ENCODE data around the gene C1orf174.

- TF ChIP-seq, protein P1, sequence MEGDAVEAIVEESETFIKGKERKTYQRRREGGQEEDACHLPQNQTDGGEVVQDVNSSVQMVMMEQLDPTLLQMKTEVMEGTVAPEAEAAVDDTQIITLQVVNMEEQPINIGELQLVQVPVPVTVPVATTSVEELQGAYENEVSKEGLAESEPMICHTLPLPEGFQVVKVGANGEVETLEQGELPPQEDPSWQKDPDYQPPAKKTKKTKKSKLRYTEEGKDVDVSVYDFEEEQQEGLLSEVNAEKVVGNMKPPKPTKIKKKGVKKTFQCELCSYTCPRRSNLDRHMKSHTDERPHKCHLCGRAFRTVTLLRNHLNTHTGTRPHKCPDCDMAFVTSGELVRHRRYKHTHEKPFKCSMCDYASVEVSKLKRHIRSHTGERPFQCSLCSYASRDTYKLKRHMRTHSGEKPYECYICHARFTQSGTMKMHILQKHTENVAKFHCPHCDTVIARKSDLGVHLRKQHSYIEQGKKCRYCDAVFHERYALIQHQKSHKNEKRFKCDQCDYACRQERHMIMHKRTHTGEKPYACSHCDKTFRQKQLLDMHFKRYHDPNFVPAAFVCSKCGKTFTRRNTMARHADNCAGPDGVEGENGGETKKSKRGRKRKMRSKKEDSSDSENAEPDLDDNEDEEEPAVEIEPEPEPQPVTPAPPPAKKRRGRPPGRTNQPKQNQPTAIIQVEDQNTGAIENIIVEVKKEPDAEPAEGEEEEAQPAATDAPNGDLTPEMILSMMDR (conservative IDR thresholded peaks at IDR 0.05; ENCODE audit: low read depth, low read length): no peak
- no peak for TF ChIP-seq CEBPB (IDR thresholded peaks at IDR 0.05; ENCODE audit: low read depth, low read length)
- TF ChIP-seq CHD1 (IDR thresholded peaks at IDR 0.05; ENCODE audit: low read depth, low read length): no peak
- TF ChIP-seq BHLHE40 (IDR thresholded peaks at IDR 0.05; ENCODE audit: low read depth, low read length): no peak
- no peak for TF ChIP-seq MXI1 (IDR thresholded peaks at IDR 0.05; ENCODE audit: borderline replicate concordance, low read depth, low read length)
- no peak for TF ChIP-seq RAD21 (IDR thresholded peaks at IDR 0.05; ENCODE audit: low read length)
Measured at GRCh38 chr1:3888301-3888700, 11.8 kb downstream of the C1orf174 start.

Measured in IMR-90 (cell line).